SK-N-SH (cell line): ENCODE data around the gene MAP7. TPM values are rescaled to one million over a fixed set of nuclear protein-coding genes. Genes with fewer than 3 reads are reported as not detected.

Experiments used
- CTCF ChIA-PET: fragments of 300-600, 350-600 bp; formaldehyde crosslinking; extraction: SDS; loops from one replicate; lab custom pipeline; 2021; lab: Yijun Ruan, JAX
- POLR2A ChIA-PET: fragments of 350-600 bp; sonication (Branson Sonifier 250); formaldehyde crosslinking; extraction: SDS; loops from one replicate; lab custom pipeline; 2020; ENCODE audit warnings: antibody characterized with exemption, inconsistent platforms; lab: Yijun Ruan, JAX
- DNase-seq: peaks from one replicate; pipeline ENCODE4 v3.0.0; 2012
- H2AFZ ChIP-seq: fragments of 200-600 bp; sonication (generic); 2 replicates; pipeline ENCODE4 v1.8.1; 2016; ENCODE audit warnings: antibody characterized with exemption, mild to moderate bottlenecking, low read depth
- H3F3A ChIP-seq: fragments of 200-600 bp; sonication (generic); replicated peaks from 2 replicates; pipeline ENCODE3; 2016; ENCODE audit warnings: antibody characterized with exemption, mild to moderate bottlenecking; ENCODE audit not compliant: insufficient read depth
- H3K27ac ChIP-seq, 2 experiments: fragments of 200-500 bp in 1 of 2; fragments of 200-600 bp in 1 of 2; sonication (Bioruptor generic) in 1 of 2; sonication (generic), shearing (Covaris generic) in 1 of 2; 2 replicates each; pipeline versions ENCODE4 v1.5.1 to v1.6.1; 2014 to 2016; ENCODE audit warnings: low read depth in 2 of 2, inconsistent platforms in 1 of 2, low read length in 1 of 2, mild to moderate bottlenecking in 1 of 2, mixed read lengths in 1 of 2
- H3K27me3 ChIP-seq: fragments of 200-600 bp; sonication (generic), shearing (Covaris generic); 2 replicates; pipeline ENCODE4 v1.6.1; 2016; ENCODE audit warnings: mixed run types; ENCODE audit not compliant: insufficient read depth
- H3K36me3 ChIP-seq, 2 experiments: fragments of 200-500 bp in 1 of 2; fragments of 200-600 bp in 1 of 2; sonication (Bioruptor generic) in 1 of 2; sonication (generic) in 1 of 2; replicated peaks in 1 of 2; 2 replicates each; pipeline versions ENCODE3 to v1.5.1; 2014 to 2016; ENCODE audit warnings: low read length in 1 of 2, mild to moderate bottlenecking in 1 of 2; ENCODE audit not compliant: insufficient read depth in 2 of 2, control insufficient read depth in 1 of 2
- H3K4me1 ChIP-seq, 2 experiments: fragments of 200-500 bp in 1 of 2; fragments of 200-600 bp in 1 of 2; sonication (Bioruptor generic) in 1 of 2; sonication (generic), shearing (Covaris generic) in 1 of 2; 2 replicates each; pipeline versions ENCODE4 v1.5.1 to v1.6.1; 2014 to 2016; ENCODE audit warnings: low read depth in 1 of 2, low read length in 1 of 2, mixed run types in 1 of 2; ENCODE audit not compliant: insufficient read depth in 2 of 2, control insufficient read depth in 1 of 2
- H3K4me2 ChIP-seq: fragments of 200-600 bp; sonication (generic), shearing (Covaris generic); 2 replicates; pipeline ENCODE4 v1.6.1; 2017; ENCODE audit warnings: mixed run types
- H3K4me3 ChIP-seq, 2 experiments: fragments of 200-500 bp in 1 of 2; fragments of 200-600 bp in 1 of 2; sonication (Bioruptor generic) in 1 of 2; sonication (generic), shearing (Covaris generic) in 1 of 2; 2 replicates each; pipeline versions ENCODE4 v1.5.1 to v1.8.1; 2014 to 2016; ENCODE audit warnings: low read depth in 2 of 2, inconsistent platforms in 1 of 2, low read length in 1 of 2, mild to moderate bottlenecking in 1 of 2, mixed read lengths in 1 of 2, moderate library complexity in 1 of 2
- H3K79me2 ChIP-seq: fragments of 200-600 bp; sonication (generic); 2 replicates; pipeline ENCODE4 v1.8.1; 2017; ENCODE audit warnings: mild to moderate bottlenecking; ENCODE audit not compliant: insufficient read depth
- H3K9ac ChIP-seq: fragments of 200-600 bp; sonication (generic); 2 replicates; pipeline ENCODE4 v1.6.1; 2017; ENCODE audit warnings: mixed run types
- H3K9me2 ChIP-seq: fragments of 200-600 bp; sonication (generic); 2 replicates; pipeline ENCODE4 v1.6.1; 2017; ENCODE audit warnings: mixed run types
- H3K9me3 ChIP-seq: fragments of 200-600 bp; sonication (generic); 2 replicates; pipeline ENCODE4 v1.6.1; 2017; ENCODE audit warnings: mixed run types, mild to moderate bottlenecking, moderate library complexity
- H4K20me1 ChIP-seq: fragments of 200-600 bp; sonication (generic); 2 replicates; pipeline ENCODE4 v1.6.1; 2017; ENCODE audit warnings: mild to moderate bottlenecking, mixed run types; ENCODE audit not compliant: insufficient read depth
- CHD2 ChIP-seq: fragments of 150-350 bp; IDR thresholded peaks from 2 replicates; pipeline ENCODE4 v1.6.1; 2018; ENCODE audit warnings: low read length; ENCODE audit not compliant: partially characterized antibody
- ELF1 ChIP-seq: IDR thresholded peaks from 2 replicates; pipeline ENCODE4 v1.4.0; 2012
- FOSL2 ChIP-seq: IDR thresholded peaks from 2 replicates; pipeline ENCODE4 v1.4.0; 2012; ENCODE audit warnings: low read depth, mild to moderate bottlenecking, moderate library complexity, borderline replicate concordance
- FOXJ3 ChIP-seq: sonication (generic); formaldehyde crosslinking; IDR thresholded peaks from 2 replicates; pipeline ENCODE4 v1.5.1; 2020; ENCODE audit warnings: mild to moderate bottlenecking, missing genetic modification reagents
- GABPA ChIP-seq: IDR thresholded peaks from 2 replicates; pipeline ENCODE4 v1.4.0; 2012; ENCODE audit warnings: low read depth, mild to moderate bottlenecking
- GATA2 ChIP-seq: sonication (generic); formaldehyde crosslinking; IDR thresholded peaks from 2 replicates; pipeline ENCODE4 v1.5.0; 2020; ENCODE audit warnings: mild to moderate bottlenecking, missing genetic modification reagents
- MAX ChIP-seq: IDR thresholded peaks from 2 replicates; pipeline ENCODE4 v1.4.0; 2012; ENCODE audit warnings: low read depth
- MEF2A ChIP-seq: IDR thresholded peaks from 2 replicates; pipeline ENCODE4 v1.4.0; 2012; ENCODE audit warnings: low read depth, borderline replicate concordance
- MXI1 ChIP-seq: IDR thresholded peaks from 2 replicates; pipeline ENCODE4 v1.6.1; 2012; ENCODE audit warnings: mild to moderate bottlenecking, low read depth, low read length, improper control_type of control experiment
- NFIC ChIP-seq: IDR thresholded peaks from 2 replicates; pipeline ENCODE4 v1.4.0; 2012; ENCODE audit warnings: borderline replicate concordance
- NRF1 ChIP-seq: IDR thresholded peaks from 2 replicates; pipeline ENCODE4 v1.6.1; 2012; ENCODE audit warnings: low read depth, mild to moderate bottlenecking, low read length
- RAD21 ChIP-seq: IDR thresholded peaks from 2 replicates; pipeline ENCODE4 v1.6.1; 2012; ENCODE audit warnings: mild to moderate bottlenecking, low read length
- RFX5 ChIP-seq: IDR thresholded peaks from 2 replicates; pipeline ENCODE4 v1.6.1; 2012; ENCODE audit warnings: mild to moderate bottlenecking, improper control_type of control experiment, low read length
- RXRA ChIP-seq: IDR thresholded peaks from 2 replicates; pipeline ENCODE4 v1.4.0; 2012; ENCODE audit warnings: low read depth, mild to moderate bottlenecking, borderline replicate concordance
- SIN3A ChIP-seq: IDR thresholded peaks from 2 replicates; pipeline ENCODE4 v1.6.1; 2012; ENCODE audit warnings: low read depth, mild to moderate bottlenecking, low read length, moderate library complexity, borderline replicate concordance
- SMC3 ChIP-seq: IDR thresholded peaks from 2 replicates; pipeline ENCODE4 v1.6.1; 2012; ENCODE audit warnings: low read depth, low read length, improper control_type of control experiment
- TAF1 ChIP-seq: IDR thresholded peaks from 2 replicates; pipeline ENCODE4 v1.6.1; 2012; ENCODE audit warnings: low read depth, mild to moderate bottlenecking, low read length, moderate library complexity, borderline replicate concordance
- TCF12 ChIP-seq: IDR thresholded peaks from 2 replicates; pipeline ENCODE4 v1.4.0; 2012
- TEAD4 ChIP-seq: IDR thresholded peaks from 2 replicates; pipeline ENCODE4 v1.4.0; 2012; ENCODE audit warnings: mild to moderate bottlenecking, borderline replicate concordance; ENCODE audit not compliant: insufficient read depth
- USF1 ChIP-seq: IDR thresholded peaks from 2 replicates; pipeline ENCODE4 v1.4.0; 2012; ENCODE audit warnings: low read depth, borderline replicate concordance
- YY1 ChIP-seq: IDR thresholded peaks from 2 replicates; pipeline ENCODE4 v1.4.0; 2012; ENCODE audit warnings: low read depth, mild to moderate bottlenecking
- WGBS: methylation state at CpG from one replicate; pipeline ENCODE4 v1.1.6; 2017; ENCODE audit warnings: low lambda C conversion rate; 5-methylcytosine and 5-hydroxymethylcytosine counted together
- polyA plus RNA-seq, 3 experiments: library from polyadenylated mRNA; depleted of rRNA; stranded (reverse); fragments of >200 nt; gene quantifications; 2 replicates each; pipeline ENCODE4 v1.2.3, GENCODE V29; 2012
- TF ChIP-seq, protein P1 (sequence below): fragments of 150-350 bp; IDR thresholded peaks from 2 replicates; pipeline ENCODE4 v1.6.1; 2017; ENCODE audit warnings: antibody characterized with exemption, low read length, low read depth, borderline replicate concordance
- TF ChIP-seq, protein P2 (sequence below): fragments of 200-600 bp; sonication (generic); IDR thresholded peaks from 2 replicates; pipeline ENCODE4 v1.6.1; 2017; ENCODE audit warnings: antibody characterized with exemption, mild to moderate bottlenecking, moderate library complexity

The MAP7 gene
- polyA plus RNA-seq, 1 of the 3 experiments (the other 2 are of a cell fraction), result 0.76 TPM

DNA sequence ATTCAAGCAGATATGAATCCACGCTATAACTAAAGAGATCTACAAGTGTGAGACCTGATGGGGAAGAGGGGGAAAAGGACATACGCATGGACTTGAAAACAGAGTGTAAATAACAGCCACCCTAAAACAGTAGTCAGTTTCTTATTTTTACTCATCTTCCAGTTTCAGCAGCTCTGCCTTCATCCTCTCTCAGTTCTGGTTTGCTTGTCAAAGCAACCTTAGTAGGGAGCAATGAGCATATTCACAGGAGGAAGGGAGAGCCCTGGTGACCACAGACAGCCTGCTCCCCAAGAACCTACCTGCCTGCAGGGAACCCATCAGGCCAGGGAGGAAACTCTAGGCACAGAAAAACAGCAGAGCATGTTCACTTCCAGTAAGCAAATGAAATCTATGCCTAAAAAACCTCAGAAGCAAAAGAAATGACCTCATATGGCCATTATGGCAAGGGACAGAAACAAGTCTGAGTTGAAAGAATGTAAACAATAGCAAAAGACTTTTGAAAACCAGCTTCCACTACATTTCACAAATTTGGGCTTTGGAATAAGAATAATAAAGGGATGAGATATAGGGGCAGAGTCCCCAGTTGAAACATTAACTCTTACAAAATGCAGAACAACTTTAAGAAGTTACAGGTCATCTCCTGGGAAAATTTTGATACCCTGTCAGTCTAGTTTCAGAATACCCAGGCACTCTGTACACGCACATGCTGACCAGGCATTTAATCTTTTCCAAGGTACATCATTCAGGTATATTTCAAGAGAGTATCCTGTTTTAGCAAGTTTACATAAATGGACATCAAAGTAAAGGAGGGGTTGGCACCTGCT, 139.8 kb downstream of the MAP7 start:
- Histone ChIP-seq H2AFZ (no peak overlapping the region), H3K9me2 (no peaks in the 10 kb centered on the region), H3K27ac (no peak overlapping the region), H3F3A (peaks cover 8% of the 10 kb centered on the region), H3K9ac (no peak overlapping the region), H4K20me1 (no peaks in the 10 kb centered on the region), H3K79me2 (no peaks in the 10 kb centered on the region), H3K4me2 (no peak overlapping the region), H3K36me3 (no peaks in the 10 kb centered on the region), H3K4me1 (peaks cover 0 to 12% of the 10 kb centered on the region in 2 experiments; a peak in 1 of 4 replicates), H3K27me3 (no peaks in the 10 kb centered on the region), H3K9me3 (no peaks in the 10 kb centered on the region), H3K4me3 (no peak overlapping the region)
- TF ChIP-seq TEAD4 (no peak), CHD2 (no peak), NFIC (no peak), GABPA (no peak), MXI1 (no peak), FOXJ3 (CRISPR knock-in tag) (no peak), NRF1 (no peak), RXRA (no peak), TAF1 (no peak)
- TF ChIP-seq, protein P1, sequence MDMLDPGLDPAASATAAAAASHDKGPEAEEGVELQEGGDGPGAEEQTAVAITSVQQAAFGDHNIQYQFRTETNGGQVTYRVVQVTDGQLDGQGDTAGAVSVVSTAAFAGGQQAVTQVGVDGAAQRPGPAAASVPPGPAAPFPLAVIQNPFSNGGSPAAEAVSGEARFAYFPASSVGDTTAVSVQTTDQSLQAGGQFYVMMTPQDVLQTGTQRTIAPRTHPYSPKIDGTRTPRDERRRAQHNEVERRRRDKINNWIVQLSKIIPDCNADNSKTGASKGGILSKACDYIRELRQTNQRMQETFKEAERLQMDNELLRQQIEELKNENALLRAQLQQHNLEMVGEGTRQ, result no peak
- 98% methylated on average over 3 of the region's 3 CpGs for WGBS
- ChIA-PET POLR2A (no interaction called here), CTCF (interaction anchor here (1.3 to 1.9 kb wide), 2 partner anchors 93 to 184 kb away, joined by 3 to 4 read pairs; no protein-coding TSS in a partner anchor)
- DNase-seq, result no peak

DNA sequence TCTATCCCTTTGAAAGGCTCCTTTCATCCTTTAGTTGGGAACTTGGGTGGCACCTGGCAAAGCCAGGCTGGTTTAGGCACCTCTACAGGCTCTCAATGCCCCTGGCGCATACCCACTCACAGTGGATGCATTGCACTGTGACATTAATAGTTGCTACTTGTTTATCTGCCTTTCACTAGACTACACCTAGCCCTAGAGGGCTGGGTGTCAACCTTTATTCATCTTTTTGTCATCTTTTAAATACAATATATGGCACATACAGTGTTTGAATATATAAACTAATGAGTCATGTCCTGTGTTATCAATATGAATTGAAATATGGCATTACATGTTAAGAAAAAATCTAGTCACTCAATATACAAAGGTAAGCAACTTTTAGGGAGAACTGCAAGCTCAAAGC, 140.6 kb downstream of the MAP7 start:
- POLR2A ChIA-PET, result no interaction called here
- Histone ChIP-seq H3K4me1 (peaks cover 0 to 12% of the 10 kb centered on the region in 2 experiments; a peak in 1 of 4 replicates), H3K4me3 (no peak overlapping the region), H3K9me3 (no peaks in the 10 kb centered on the region), H3K9ac (no peak overlapping the region), H3F3A (peaks cover 8% of the 10 kb centered on the region)
- TF ChIP-seq CHD2 (no peak), FOSL2 (no peak), RAD21 (no peak), RFX5 (no peak), ELF1 (no peak), TCF12 (no peak), GABPA (no peak), FOXJ3 (CRISPR knock-in tag) (no peak), MEF2A (no peak), SIN3A (no peak), NFIC (no peak), SMC3 (no peak), MXI1 (no peak), GATA2 (CRISPR knock-in tag) (no peak), YY1 (no peak), MAX (no peak), USF1 (no peak)
- TF ChIP-seq, protein P2, sequence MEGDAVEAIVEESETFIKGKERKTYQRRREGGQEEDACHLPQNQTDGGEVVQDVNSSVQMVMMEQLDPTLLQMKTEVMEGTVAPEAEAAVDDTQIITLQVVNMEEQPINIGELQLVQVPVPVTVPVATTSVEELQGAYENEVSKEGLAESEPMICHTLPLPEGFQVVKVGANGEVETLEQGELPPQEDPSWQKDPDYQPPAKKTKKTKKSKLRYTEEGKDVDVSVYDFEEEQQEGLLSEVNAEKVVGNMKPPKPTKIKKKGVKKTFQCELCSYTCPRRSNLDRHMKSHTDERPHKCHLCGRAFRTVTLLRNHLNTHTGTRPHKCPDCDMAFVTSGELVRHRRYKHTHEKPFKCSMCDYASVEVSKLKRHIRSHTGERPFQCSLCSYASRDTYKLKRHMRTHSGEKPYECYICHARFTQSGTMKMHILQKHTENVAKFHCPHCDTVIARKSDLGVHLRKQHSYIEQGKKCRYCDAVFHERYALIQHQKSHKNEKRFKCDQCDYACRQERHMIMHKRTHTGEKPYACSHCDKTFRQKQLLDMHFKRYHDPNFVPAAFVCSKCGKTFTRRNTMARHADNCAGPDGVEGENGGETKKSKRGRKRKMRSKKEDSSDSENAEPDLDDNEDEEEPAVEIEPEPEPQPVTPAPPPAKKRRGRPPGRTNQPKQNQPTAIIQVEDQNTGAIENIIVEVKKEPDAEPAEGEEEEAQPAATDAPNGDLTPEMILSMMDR, result no peak
- TF ChIP-seq, protein P1, result no peak
- TF ChIP-seq, all 33 proteins: peak for 0
- CTCF ChIA-PET, result interaction anchor here (0.8 to 1.9 kb wide), 3 partner anchors 92 to 183 kb away, joined by 3 to 4 read pairs (median 3); no protein-coding TSS in a partner anchor
- 100% methylated on average over 1 of the region's 1 CpG for WGBS
- no peak for DNase-seq
- Histone ChIP-seq H3K79me2 (no peaks in the 10 kb centered on the region), H3K36me3 (no peaks in the 10 kb centered on the region), H4K20me1 (no peaks in the 10 kb centered on the region), H3K27ac (no peak overlapping the region), H3K4me2 (no peak overlapping the region), H3K9me2 (no peaks in the 10 kb centered on the region), H3K27me3 (no peaks in the 10 kb centered on the region), H2AFZ (no peak overlapping the region)
